Stimulated activated CD8-positive, alpha-beta memory T cell treated with anti-CD3 and anti-CD28 coated beads, Interleukin-7, amount 100 ng/mL, for 4 hours (primary cell): ENCODE data around the gene BCORL1.

Source experiments
- DNase-seq, 2 donors: peaks; one replicate each; pipeline ENCODE4 v3.0.0-alpha.2; 2020; ENCODE audit warnings: low read depth in 2 of 2

The BCORL1 gene

DNA sequence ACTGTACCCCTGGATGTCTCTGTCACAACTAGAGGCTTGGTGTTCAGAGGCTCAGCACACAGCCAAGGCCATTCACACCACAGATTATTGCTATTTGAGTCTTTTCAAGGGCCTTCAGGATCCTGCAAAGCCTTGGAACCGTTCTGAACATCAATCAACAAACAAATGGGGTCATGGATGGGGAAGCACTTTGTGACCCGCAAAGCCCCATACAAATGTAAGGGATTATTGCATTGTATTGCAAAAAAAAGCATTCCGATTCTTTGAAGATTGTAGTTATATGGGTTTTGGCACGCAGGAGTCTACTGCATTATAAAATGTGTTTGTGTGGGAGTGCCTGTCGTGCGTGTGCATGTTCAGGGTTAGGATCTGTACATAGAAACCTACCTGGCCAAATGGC, 17.3 kb upstream of the BCORL1 start:
- DNase-seq: no peak

DNA sequence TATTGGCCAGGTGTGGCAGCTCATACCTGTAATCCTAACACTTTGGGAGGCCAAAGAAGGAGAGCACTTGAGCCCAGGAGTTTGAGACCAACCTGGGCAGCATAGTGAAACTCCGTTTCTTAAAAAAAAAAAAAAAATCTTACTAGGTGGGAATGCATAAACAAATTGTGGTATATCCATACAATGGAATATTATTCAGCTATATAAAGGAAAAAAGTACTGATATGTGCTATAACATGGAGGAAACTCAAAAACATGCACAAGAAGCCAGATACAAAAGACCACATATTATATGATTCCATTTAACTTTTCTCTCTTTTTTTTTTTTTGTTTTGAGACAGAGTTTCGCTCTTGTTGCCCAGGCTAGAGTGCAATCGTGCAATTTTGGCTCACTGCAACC, 13.5 kb upstream of the BCORL1 start:
- DNase-seq: no peak

DNA sequence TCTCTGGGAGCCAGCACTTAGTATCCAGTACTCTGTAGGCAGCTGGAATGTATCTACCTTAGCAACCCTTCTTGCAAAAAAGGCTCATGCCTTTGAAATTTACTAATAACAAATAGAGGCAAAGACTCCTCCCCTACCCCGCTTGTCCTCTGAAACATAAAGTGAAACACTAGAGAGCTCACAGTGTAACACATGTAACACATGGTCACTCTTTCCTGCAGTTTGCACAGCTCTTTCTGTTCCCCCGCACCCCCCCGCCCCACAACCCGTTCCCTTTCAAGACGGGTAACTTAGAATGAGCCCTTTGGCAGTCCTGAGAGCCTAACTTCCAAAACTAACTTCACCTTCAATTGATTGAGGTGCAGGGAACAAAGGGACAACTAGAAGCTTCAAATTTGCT, 6.0 kb upstream of the BCORL1 start:
- DNase-seq: no peak

DNA sequence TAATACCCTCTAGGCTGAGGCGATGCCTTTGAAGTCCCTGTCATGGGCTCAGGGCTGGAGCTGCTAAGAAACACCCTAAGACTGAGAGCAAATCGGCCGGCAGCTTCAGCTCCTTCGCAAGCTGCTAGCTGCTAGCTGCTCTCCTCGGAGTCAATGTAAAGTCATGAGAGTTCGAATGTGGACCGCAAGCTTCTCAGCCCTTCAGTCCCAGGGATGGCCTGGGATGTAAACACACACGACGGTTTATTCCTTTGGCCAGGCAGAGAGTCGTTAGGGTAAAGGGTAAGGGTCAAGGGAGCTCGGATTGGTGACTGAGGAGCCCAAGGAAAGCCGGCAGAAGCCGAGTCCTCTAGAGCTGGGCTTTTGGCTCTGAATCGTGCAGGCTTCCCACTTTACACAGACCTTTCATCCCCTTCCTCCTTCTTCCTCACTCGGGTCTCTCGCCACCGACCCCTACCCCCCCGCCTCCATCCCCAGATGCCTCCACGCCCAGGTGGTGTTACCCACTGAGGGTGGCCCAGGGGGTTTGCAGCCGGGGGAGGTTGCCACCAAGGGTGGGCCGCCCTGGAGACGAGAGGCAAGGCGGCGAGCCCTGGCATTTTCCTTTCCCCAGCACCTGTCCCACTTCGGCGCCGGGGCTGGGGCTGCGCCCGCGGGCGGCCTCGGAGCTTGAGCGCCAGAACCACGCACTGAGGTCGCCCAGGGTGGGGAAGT, 3.1 kb upstream of the BCORL1 start:
- DNase-seq: no peak

DNA sequence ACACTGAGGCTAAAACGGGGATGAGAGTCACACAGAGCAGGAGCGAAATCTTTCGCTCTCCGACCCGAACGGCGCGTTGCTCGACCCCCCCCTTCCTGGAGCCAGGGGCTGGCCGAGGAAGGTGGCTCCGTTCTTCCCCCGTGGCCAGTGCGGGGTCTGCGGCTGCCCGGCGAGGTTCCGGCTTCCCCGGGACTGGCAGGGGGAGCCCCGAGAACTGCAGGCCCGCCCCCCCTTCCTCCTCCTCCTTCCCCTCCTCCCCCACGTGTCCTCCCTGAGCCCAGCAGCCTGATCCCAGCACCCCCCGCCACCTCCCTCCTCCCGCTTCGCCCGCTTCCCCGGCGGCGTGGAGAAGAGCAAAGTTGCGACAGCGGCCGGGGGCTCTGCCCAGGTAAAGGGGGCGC, 2.4 kb upstream of the BCORL1 start:
- peak in 1 of 2 donors; percentile 31 for DNase-seq

DNA sequence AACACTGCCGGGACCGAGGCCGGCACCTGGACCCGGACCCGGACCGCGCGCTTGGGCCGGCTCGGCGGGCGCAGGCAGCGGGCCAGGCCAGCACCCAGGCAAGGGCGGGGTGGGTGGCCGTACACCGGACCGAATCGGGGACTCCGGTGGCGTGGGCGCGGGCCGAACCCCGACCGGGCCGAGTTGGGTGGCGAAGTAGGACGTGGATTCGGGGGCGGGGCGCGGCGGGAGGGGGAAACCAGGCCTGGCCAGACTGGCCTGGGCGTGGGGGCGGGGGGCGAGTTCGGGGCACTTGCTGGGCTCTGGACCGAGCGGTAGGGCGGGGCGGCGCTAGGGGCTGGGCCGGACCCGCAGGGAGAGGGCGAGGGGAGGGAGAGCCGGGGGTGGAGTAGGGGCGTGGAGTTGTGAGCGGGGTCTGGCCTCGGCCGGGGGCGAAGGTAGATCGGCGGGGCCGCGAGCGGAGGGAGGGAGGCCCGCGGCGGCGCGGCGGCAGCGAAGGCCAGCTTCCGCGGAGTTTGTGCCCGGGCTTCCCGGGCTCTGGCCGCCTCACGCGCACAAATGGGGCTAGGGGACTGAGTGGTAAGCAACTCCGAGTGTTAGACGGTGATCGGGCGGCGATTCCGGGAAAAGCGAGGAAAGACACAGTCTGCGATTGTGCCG, 1.8 kb upstream of the BCORL1 start:
- DNase-seq: no peak

DNA sequence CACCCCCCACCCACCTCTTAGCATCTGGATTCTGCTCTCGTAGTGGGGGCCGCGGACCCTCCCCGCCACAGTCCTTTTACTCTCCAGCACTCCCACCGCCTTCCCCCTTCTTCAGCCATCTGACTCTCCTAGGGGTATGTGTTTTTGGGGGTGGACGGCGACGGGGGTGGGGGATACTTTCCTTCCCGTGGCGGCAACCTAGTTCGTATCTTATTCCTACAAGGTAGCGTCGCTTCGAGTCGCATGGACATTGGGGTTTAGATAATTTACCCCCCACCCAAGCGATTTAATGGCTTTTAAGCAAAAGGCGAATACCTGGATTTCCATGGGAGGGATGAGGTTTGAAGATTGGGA, 1.3 kb upstream of the BCORL1 start:
- DNase-seq: no peak

DNA sequence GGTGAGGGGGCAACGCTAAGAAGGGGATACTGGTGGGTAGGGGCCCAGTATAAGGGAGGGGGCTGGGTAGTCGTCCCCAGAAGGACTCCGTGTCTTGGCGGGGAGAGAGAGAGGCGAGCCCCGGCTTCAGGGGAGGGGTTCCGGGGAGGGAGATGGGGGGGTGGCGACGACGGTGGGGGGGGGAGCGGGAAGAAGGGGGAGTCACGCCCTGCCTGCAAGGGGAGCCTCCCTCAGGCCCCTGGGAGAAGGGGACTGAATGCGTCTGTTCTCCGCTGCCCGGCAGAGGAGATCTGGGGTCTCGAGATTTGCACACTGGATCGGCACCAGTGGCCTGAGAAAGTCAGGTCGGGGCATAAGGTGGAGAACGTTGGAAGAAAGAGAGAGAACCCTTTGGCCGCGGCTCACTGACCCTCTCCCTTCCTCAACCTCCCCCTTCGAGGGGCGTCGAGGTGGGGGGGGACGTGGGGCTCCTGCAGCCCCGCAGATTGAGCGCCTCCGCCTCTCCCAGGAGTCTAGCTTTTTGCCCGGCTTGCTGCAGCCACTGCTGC, 609 bp upstream of the BCORL1 start:
- no peak for DNase-seq

DNA sequence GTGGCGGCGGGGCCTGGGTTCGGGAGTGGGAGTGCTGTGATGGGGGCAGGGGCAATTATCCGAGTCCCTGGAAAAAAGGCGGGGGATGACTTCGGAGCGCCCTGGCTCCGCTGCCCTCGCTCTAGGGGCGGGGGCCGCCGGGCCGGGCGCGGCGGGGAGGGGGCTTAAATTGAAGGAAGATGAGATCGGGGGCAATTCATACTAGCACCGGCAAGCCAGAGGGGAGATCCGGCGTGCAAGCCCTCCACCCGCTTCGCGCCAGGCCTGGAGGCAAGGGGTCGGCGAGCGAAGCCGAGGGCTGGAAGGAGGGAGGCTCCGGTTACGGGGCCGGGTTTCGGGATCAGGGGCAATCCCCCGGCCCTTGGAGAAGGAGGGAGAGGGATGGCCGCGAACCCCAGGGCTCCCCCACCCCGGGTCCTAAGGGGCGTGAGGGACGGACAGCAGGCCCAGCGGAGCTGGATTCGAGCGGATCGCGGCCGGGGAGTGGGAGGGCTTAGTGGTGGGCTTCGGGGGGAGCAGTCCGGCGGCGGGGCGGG, 1.2 kb downstream of the BCORL1 start:
- no peak for DNase-seq

DNA sequence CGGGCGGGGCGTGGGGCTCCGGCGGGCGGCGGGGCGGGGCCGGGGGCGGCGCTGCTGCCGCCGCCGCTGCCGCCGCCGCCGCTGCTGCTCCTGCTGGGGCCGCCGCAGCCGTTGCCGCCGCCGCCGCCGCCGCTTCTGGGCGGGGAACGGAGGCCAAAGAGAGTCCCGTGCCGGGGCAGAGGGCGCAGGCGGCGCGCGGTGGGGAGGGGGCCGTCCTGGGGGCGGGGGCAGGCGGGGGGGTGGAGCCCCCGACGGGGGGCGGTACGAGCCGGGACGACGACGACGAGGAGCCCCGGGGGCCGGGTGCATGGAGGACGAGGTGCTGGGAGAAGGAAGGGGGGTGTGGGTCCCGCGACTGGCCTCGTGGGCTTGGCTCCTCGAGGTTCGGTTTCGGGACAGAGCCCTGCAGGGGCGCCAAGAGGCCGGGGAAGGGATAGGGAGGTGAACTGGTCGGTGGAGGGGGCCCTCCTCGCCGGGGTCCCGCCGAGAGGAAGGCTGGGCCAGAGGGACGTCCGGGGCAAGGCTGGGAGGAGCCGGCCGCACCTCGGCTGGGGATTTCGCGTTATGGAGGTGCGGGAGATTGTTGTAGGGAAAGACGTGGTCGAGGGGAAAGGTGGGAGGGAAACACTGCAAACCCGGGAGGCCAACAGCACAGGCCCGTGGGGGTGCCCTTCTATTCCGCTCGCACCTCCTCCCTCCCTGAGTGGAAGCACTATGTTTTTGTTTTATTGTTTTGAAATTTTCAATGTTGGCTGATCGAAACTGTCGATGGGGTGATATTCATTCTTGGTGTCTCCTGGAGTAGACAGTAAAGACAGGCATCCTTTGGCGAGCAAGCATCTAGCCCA, 1.9 kb downstream of the BCORL1 start:
- peak in 1 of 2 donors; percentile 33 for DNase-seq

DNA sequence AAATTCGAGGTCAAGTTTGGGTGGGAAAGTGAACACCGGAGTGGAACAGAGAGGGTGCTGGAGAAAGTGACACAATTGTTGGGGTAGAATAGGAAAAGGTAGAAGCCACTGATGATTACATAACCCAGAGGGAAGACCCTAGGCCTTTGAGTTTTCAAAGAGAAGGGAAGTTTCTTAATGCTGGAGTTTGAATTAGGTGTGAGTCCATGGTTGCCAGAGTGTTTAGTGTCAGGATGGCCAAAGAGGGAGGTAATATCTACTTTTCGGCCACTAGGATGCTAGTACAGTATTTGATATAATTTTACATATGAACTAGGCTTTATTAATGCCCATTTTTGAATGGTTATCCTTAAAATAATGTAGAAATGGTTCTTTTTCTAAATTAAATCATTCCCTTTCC, 5.4 kb downstream of the BCORL1 start:
- no peak for DNase-seq

DNA sequence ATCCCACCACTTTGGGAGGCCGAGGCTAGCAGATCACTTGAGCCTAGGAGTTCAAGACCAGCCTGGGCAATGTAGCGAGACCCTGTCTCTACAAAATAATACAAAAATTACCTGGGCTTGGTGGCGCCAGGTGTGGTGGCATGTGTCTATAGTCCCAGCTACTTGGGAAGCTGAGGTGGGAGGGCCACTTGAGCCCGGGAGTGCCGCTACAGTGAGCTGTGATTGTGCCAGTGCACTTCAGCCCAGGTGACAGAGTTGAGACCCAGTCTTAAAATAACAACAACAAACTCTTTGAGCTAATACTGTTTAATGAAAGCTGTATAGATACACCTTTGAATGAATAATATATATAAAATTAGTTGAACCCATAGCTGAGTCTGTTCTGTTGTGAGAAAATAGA, 9.7 kb downstream of the BCORL1 start:
- no peak for DNase-seq

DNA sequence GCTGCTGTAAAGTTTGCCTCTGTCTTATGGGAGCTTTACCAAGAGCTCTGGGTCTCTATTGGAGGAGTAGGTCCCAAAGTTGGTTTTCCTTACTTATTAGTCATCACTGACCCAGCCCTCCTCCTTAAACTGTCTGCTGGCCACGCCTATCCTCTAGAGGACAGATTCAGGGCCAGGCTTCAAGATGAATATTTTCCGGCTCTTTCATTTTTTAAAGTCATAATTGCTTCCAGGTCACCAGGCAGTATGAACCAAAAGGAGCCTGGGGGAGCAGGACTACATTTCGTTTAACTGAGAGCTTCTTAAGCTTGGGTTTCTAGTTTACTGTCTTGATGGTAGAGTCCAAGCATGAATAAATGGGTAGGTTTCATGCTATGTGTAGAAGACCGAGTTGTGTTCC, 13.7 kb downstream of the BCORL1 start:
- DNase-seq: no peak

DNA sequence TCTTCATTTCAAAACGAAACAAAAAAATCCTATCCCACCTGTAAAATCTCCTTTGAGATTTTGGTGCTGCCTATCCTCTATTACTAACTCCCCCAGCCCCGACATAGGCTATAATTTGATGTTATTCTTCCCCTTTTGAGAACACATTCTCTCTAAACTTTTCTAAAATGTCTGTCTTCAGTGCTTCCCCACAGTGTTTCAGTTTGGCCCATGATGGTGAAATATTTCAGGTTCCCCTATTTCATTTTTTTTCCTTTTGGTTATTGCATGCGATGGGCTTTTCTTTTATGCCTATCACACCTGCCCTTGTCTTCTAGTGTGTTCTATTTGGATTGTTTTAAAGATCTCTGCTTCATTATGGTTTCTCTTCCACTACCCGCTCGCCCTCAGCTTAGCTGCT, 14.7 kb downstream of the BCORL1 start:
- DNase-seq: no peak

DNA sequence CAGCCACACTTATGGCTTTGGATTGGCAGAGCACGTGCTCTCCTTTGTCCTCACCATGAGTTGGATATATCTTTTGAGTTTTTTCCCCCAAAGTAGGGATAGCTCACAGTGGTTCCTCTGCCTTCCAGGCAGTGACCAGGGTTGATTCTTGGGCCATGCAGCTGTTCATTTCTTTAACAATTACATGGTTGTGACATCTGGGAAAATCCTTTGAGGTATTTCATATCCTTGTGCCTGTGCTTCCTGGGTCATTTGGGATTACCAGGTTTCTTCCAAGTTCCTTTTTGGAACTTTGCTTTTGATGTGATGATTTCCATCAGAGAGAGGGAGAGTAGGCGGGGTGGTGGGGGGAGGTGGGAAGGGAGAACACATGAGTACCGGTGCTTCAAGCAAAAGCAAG, 15.6 kb downstream of the BCORL1 start:
- no peak for DNase-seq

DNA sequence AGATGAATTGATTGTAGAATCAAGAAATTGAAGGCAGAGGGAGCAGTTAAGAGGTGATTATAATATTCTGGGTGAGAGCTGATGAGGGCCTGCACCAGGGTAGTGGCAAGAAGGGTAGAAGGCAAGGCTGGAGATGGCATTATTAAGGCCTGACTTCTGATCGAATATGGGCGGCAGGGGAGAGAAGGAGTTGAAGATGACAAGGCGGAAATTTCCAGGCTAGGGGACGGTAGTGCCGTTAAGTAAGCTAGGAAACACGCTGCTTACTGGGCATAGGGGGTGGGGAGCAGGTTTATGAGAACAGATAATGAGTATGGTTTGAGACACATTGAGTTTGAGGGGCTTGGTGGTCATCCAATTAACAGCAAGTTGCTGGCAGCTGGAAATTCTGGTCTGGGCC, 19.5 kb downstream of the BCORL1 start:
- DNase-seq: no peak

DNA sequence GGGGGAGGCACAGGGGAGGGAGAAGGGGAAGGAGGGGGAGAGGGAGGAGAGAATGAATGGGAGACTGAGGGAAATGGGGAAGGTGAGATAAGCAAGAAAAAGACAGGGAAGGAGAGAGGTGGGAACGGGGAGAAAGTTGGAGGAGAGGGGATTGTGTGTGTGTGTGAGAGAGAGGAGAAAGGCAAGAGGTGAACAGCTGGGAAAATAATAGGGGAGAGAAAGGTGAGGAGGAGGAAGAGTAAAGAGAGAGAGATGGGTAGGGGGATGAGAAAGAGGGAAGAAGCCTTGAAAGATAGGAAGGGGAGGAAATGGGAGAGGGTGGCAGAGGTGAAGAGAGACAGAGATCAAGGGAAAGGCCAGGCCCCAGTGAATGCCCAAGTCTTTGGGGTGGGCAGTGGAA, 20.1 kb downstream of the BCORL1 start:
- DNase-seq: no peak

DNA sequence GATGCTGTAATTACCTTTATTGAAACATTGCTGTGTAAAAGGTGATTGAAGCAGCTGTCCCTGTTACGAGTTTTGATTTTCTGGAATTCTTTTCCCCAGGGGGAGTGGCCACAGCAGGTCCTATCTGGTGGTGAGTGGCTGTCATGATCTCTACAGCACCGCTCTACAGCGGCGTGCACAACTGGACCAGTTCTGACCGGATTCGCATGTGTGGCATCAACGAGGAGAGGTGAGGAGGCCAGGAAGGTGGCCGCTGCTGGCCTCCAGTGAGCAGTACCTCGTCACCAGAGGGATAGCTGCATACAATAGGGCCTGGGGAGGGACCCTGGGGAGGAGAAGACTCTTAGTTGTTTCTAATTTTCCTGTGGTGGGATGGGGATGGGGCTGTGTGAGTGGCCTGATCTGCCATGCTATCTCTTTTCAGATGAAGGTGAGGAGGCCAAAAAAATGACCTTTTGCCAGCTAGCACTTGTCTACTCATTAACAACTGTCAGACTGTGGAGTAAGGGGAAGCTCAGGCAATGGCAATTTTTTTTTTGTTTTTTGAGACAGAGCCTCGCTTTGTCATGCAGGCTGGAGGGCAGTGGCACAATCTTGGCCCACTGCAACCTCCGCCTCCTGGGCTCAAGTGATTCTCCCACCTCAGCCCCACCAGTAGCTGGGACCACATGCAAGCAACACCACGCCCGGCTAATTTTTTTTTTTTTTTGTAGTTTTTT, 22.8 kb downstream of the BCORL1 start:
- DNase-seq: no peak

DNA sequence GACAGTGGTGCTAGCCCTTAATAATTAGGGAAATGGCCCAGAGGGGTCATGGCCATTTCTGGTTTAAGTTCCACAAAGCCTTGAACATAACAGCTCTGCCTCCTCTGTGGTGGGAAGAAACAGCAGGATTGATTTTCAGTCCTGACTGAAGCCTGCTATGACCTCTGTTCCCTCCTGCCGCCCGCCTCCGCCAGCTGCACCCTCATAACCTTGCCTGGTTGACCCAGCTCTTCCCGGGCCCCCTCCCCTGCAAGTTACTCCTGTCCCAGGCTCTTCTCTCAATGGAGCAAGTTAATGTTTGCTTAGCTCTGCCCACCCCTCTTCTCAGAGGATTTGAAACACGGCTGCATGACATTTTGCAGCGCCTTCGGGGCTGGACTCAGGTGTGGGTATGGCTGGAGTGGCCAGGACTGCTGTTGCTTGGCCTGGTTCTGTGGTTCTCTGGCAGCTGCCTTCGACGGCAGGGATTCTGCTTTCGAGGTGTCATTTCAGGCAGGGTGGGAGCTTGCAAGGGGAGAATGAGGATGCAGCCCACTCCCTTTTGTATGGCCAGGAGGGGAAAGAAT, 27.3 kb downstream of the BCORL1 start:
- DNase-seq: no peak

DNA sequence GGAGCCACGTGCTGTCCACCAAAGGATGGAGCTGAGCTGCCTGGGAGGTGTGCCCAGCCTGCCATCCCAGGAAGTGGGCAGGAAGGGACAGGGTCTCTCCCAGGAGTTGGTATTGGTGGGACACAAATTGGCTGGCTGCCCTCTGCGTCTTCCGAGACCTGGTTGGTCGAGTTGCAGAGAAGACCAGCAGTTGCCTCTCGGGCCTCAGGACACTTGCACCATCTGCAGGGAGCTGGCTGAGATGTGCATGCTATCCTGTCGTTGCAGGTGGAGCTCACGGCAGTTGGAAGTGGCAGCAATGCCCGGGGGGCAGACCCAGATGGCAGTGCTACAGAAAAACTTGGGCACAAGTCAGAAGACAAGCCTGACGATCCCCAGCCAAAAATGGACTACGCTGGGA, 30.2 kb downstream of the BCORL1 start:
- DNase-seq: no peak

DNA sequence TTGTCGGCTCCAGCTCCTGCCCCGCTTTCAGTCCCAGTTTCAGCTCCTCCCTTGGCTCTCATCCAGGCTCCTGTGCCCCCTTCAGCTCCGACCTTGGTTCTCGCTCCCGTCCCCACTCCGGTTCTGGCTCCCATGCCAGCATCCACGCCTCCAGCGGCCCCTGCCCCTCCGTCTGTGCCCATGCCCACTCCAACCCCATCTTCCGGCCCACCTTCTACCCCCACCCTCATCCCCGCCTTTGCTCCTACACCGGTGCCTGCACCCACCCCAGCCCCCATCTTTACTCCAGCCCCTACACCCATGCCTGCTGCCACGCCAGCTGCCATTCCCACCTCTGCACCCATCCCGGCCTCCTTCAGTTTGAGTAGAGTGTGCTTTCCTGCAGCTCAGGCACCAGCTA, 31.2 kb downstream of the BCORL1 start:
- no peak for DNase-seq
